GM20000 (cell line): ENCODE results near the gene POU5F1.
"Not testable (repeated sequence)": the region's sequence is repeated elsewhere in the genome, so short reads cannot be mapped to it uniquely, and the experiment has no call there.

Experiments used
- DNase-seq: peaks from one replicate; pipeline ENCODE4 v3.0.0; 2012; ENCODE audit warnings: low spot score
- TF ChIP-seq, protein P1 (sequence below): IDR thresholded peaks from 2 replicates; pipeline ENCODE4 v1.5.1; 2012; ENCODE audit warnings: mild to moderate bottlenecking, control low read depth; ENCODE audit errors: extremely low read depth, missing control alignments

The POU5F1 gene

GRCh38 chr6:31170600-31170881 is at the start of gene POU5F1:
Gene POU5F1, minus strand, starts transcription at chr6:31170682. Its CDS starts 62 bp downstream, at chr6:31170620.
- TF ChIP-seq, protein P1, sequence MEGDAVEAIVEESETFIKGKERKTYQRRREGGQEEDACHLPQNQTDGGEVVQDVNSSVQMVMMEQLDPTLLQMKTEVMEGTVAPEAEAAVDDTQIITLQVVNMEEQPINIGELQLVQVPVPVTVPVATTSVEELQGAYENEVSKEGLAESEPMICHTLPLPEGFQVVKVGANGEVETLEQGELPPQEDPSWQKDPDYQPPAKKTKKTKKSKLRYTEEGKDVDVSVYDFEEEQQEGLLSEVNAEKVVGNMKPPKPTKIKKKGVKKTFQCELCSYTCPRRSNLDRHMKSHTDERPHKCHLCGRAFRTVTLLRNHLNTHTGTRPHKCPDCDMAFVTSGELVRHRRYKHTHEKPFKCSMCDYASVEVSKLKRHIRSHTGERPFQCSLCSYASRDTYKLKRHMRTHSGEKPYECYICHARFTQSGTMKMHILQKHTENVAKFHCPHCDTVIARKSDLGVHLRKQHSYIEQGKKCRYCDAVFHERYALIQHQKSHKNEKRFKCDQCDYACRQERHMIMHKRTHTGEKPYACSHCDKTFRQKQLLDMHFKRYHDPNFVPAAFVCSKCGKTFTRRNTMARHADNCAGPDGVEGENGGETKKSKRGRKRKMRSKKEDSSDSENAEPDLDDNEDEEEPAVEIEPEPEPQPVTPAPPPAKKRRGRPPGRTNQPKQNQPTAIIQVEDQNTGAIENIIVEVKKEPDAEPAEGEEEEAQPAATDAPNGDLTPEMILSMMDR: no peak
- DNase-seq: no peak

DNA sequence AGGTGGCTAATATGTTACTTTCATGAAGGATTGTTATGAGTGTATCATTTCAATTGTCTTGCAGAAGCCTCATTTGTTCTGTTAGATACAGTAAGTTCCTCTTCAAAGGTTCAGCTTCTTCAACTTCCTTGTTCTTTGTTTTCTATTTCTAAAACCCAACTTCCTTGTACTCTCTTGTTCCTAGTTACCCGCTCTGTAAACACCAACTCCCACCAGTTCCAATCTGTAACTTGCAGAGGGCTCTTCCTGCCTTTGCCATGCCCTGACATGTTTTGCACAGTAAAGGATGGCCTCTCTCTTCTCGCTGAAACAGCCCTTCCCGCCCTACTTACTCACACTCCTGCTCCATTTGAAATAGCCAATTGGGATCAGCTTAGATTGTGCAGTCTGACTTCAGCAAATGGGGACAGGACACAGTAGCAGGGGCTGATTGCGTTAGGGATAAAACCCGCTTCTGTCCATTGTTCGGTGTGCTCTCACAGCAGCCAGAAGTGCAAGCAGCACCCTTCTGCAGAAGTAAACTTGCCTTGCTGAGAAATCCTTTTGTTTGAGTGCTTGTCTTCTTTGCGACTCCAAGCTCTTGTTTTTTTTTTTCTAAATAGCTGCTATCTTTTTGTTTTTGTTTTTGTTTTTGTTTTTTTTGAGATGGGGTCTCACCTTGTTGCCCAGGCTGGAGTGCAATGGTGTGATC is 45.9 kb upstream of the POU5F1 start:
- DNase-seq: no peak
- TF ChIP-seq, protein P1: no peak

GRCh38 chr6:31215216-31215615 is 44.7 kb upstream of the POU5F1 start:
- DNase-seq: not testable (repeated sequence)

- no peak for DNase-seq
- TF ChIP-seq, protein P1: no peak
Observed at GRCh38 chr6:31214516-31214915, 44.0 kb upstream of the POU5F1 start.

GRCh38 chr6:31210741-31211532 is 40.5 kb upstream of the POU5F1 start:
- no peak for DNase-seq

GRCh38 chr6:31210123-31210522 is 39.6 kb upstream of the POU5F1 start:
- DNase-seq: no peak
- TF ChIP-seq, protein P1: no peak

More at GRCh38 chr6:31210741-31211532, 40.5 kb upstream of the POU5F1 start:
- TF ChIP-seq, protein P1: no peak

DNA sequence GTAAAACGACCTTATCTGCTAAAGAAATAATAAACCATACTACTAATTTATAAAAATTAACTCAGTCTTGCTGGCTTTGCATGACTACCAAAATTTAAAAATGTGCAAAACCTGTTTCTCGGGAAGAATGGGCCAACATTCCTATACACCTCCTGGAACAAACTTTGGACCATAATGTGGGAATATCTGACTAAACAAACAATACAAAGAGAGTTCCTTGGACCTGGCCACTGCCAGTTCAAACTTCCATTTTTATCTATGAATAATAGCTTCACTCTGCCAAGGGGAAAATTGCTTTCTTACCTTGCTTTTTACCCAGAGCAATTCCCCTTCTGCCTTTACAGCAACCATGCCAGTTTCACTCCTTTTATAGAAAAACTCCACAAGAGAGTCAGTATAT is 38.7 kb upstream of the POU5F1 start:
- DNase-seq: no peak
- TF ChIP-seq, protein P1: no peak

- TF ChIP-seq, protein P1: no peak
- no peak for DNase-seq
Observed at GRCh38 chr6:31208506-31208905, 38.0 kb upstream of the POU5F1 start.
